SK-N-SH treated with all-trans-retinoic acid at 6 μM for 48 hours (cell line): ENCODE results near the gene CYGB.

Experiments used
- ATAC-seq: fragments of 200-7000 bp; cut with Tn5 transposase; 3 replicates; pipeline ENCODE4 v1.9.1; 2020; ENCODE audit warnings: mild to moderate bottlenecking, moderate library complexity
- ARNTL ChIP-seq: fragments of 450-650 bp; formaldehyde crosslinking; IDR thresholded peaks from 2 replicates; pipeline ENCODE4 v1.5.0; 2020; ENCODE audit warnings: low read depth, mild to moderate bottlenecking, moderate library complexity, borderline replicate concordance
- CSDC2 ChIP-seq: fragments of 250-450 bp; sonication (Bioruptor Pico); IDR thresholded peaks from 2 replicates; pipeline ENCODE4 v1.5.0; 2020; ENCODE audit warnings: mild to moderate bottlenecking, moderate library complexity
- CSRNP3 ChIP-seq: fragments of 250-450 bp; sonication (Bioruptor Pico); IDR thresholded peaks from 2 replicates; pipeline ENCODE4 v1.5.1; 2021; ENCODE audit warnings: mild to moderate bottlenecking, moderate library complexity
- ESRRG ChIP-seq: fragments of 250-450 bp; sonication (Bioruptor Pico); IDR thresholded peaks from 2 replicates; pipeline ENCODE4 v1.6.1; 2021; ENCODE audit warnings: mild to moderate bottlenecking
- GLIS3 ChIP-seq: fragments of 250-450 bp; sonication (Bioruptor Pico); IDR thresholded peaks from 2 replicates; pipeline ENCODE4 v1.5.0; 2020; ENCODE audit warnings: mild to moderate bottlenecking, moderate library complexity
- ISL1 ChIP-seq: fragments of 250-450 bp; sonication (Bioruptor Pico); IDR thresholded peaks from 2 replicates; pipeline ENCODE4 v2.1.2; 2022; ENCODE audit warnings: mild to moderate bottlenecking, moderate library complexity
- PATZ1 ChIP-seq: fragments of 250-450 bp; sonication (Bioruptor Pico); IDR thresholded peaks from 2 replicates; pipeline ENCODE4 v1.8.0; 2020; ENCODE audit warnings: mild to moderate bottlenecking, moderate library complexity, borderline replicate concordance
- POU6F1 ChIP-seq: fragments of 250-450 bp; sonication (Bioruptor Pico); IDR thresholded peaks from 2 replicates; pipeline ENCODE4 v1.8.0; 2021; ENCODE audit warnings: low read depth, mild to moderate bottlenecking, moderate library complexity, borderline replicate concordance
- PPARA ChIP-seq: fragments of 250-450 bp; sonication (Bioruptor Pico); IDR thresholded peaks from 2 replicates; pipeline ENCODE4 v1.5.0; 2020; ENCODE audit warnings: mild to moderate bottlenecking, borderline replicate concordance
- RARB ChIP-seq: fragments of 250-450 bp; sonication (Bioruptor Pico); IDR thresholded peaks from 2 replicates; pipeline ENCODE4 v1.8.0; 2021; ENCODE audit warnings: mild to moderate bottlenecking, moderate library complexity
- SNAI2 ChIP-seq: fragments of 250-450 bp; sonication (Bioruptor Pico); IDR thresholded peaks from 2 replicates; pipeline ENCODE4 v1.5.0; 2020; ENCODE audit warnings: mild to moderate bottlenecking, moderate library complexity
- TCF4 ChIP-seq: fragments of 250-450 bp; sonication (Bioruptor Pico); IDR thresholded peaks from 2 replicates; pipeline ENCODE4 v1.8.0; 2021; ENCODE audit warnings: mild to moderate bottlenecking, moderate library complexity, borderline replicate concordance
- TOX ChIP-seq: fragments of 250-450 bp; sonication (Bioruptor Pico); IDR thresholded peaks from 2 replicates; pipeline ENCODE4 v1.8.0; 2021; ENCODE audit warnings: mild to moderate bottlenecking, moderate library complexity, borderline replicate concordance
- TSHZ2 ChIP-seq: fragments of 250-450 bp; sonication (Bioruptor Pico); IDR thresholded peaks from 2 replicates; pipeline ENCODE4 v1.5.0; 2020; ENCODE audit warnings: mild to moderate bottlenecking, moderate library complexity
- ZC3H10 ChIP-seq: fragments of 250-450 bp; sonication (Bioruptor Pico); IDR thresholded peaks from 2 replicates; pipeline ENCODE4 v1.5.1; 2021; ENCODE audit warnings: mild to moderate bottlenecking, moderate library complexity
- ZFP3 ChIP-seq: fragments of 250-450 bp; sonication (Bioruptor Pico); IDR thresholded peaks from 2 replicates; pipeline ENCODE4 v1.5.0; 2020; ENCODE audit warnings: mild to moderate bottlenecking, moderate library complexity
- ZFP30 ChIP-seq: fragments of 450-650 bp; formaldehyde crosslinking; IDR thresholded peaks from 2 replicates; pipeline ENCODE4 v1.5.0; 2022; ENCODE audit warnings: mild to moderate bottlenecking, moderate library complexity
- ZNF8 ChIP-seq: fragments of 450-650 bp; formaldehyde crosslinking; IDR thresholded peaks from 2 replicates; pipeline ENCODE4 v1.5.0; 2020; ENCODE audit warnings: mild to moderate bottlenecking, moderate library complexity

The CYGB gene

GRCh38 chr17:76554131-76554530, 16.6 kb upstream of the CYGB start:
- no peak for ATAC-seq
- TF ChIP-seq TOX (CRISPR knock-in tag): no peak
- no peak for TF ChIP-seq ZFP3 (CRISPR knock-in tag)
- no peak for TF ChIP-seq TSHZ2 (CRISPR knock-in tag)
- TF ChIP-seq POU6F1 (CRISPR knock-in tag): no peak
- no peak for TF ChIP-seq ZFP30 (CRISPR knock-in tag)
- no peak for TF ChIP-seq CSRNP3
- no peak for TF ChIP-seq SNAI2 (CRISPR knock-in tag)
- no peak for TF ChIP-seq ARNTL
- TF ChIP-seq ZNF8 (CRISPR knock-in tag): no peak
- no peak for TF ChIP-seq PPARA (CRISPR knock-in tag)
- no peak for TF ChIP-seq CSDC2 (CRISPR knock-in tag)
- TF ChIP-seq TCF4: no peak
- TF ChIP-seq, all 23 proteins: peak for 0

GRCh38 chr17:76553178-76553908, 15.8 kb upstream of the CYGB start:
- TF ChIP-seq ARNTL: no peak
- TF ChIP-seq TSHZ2 (CRISPR knock-in tag): no peak
- TF ChIP-seq SNAI2 (CRISPR knock-in tag): no peak
- TF ChIP-seq CSRNP3: no peak
- TF ChIP-seq TOX (CRISPR knock-in tag): no peak
- no peak for TF ChIP-seq ZC3H10 (CRISPR knock-in tag)
- no peak for TF ChIP-seq GLIS3
- TF ChIP-seq ESRRG: no peak
- no peak for TF ChIP-seq RARB
- no peak for TF ChIP-seq ISL1 (CRISPR knock-in tag)

GRCh38 chr17:76551685-76552084, 14.2 kb upstream of the CYGB start:
- ATAC-seq: no peak
- TF ChIP-seq PPARA (CRISPR knock-in tag): no peak
- no peak for TF ChIP-seq POU6F1 (CRISPR knock-in tag)
- TF ChIP-seq ZC3H10 (CRISPR knock-in tag): no peak
- no peak for TF ChIP-seq CSRNP3
- no peak for TF ChIP-seq PATZ1
- no peak for TF ChIP-seq TOX (CRISPR knock-in tag)
- TF ChIP-seq ESRRG: no peak

More at GRCh38 chr17:76553178-76553908, 15.8 kb upstream of the CYGB start:
- no peak for ATAC-seq
